NCI-H2196 (cell line): ENCODE measurements around the gene ST8SIA6.
"Not testable (repeated sequence)": the region's sequence is repeated elsewhere in the genome, so short reads cannot be mapped to it uniquely, and the experiment has no call there.

Experiments used
- DNase-seq: peaks from one replicate; lab custom pipeline; 2025; ENCODE audit not compliant: unreplicated experiment; lab: John Stamatoyannopoulos, UW

Gene ST8SIA6

GRCh38 chr10:17349717-17350116 lies 104.7 kb downstream of the ST8SIA6 start:
- DNase-seq = no peak

GRCh38 chr10:17348501-17349349 lies 105.7 kb downstream of the ST8SIA6 start:
- no peak for DNase-seq

DNA sequence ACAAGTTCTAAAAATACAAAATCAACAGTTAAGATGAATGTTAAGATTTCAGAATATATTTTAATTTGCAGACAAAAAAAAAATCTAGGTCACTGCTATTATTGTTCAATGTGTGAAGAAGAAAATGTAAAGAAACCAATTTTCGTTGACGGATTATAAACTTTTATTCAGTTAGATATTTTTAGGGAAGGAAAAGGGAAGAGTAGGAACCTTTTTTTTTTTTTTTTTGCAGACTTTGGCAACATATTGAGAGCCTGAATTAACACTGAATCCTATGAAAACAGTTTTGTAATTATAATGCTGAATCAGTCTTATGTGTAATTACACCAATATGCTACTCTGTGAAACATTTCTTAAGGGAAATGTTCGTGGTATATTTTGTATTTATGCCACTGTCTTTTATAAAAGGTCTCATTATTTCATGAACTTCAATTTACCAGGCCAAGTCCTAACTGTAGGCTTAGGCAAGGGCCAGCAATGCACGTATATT lies 106.3 kb downstream of the ST8SIA6 start:
- DNase-seq = no peak

DNA sequence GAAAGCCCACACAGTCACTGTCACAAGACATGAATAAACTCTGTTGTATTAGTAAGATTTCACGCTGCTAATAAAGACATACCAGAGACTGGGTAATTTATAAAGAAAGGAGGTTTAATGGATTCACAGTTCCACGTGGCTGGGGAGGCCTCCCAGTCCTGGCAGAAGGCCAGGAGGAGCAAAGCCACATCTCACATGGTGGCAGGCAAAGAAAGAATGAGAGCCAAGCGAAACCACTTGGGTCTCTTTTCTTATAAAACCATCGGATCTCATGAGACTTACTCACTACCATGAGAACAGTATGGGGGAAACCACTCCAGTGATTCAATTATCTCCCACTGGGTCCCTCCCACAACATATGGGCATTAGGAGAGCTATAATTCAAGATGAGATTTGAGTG lies 110.2 kb downstream of the ST8SIA6 start:
- no peak for DNase-seq

GRCh38 chr10:17343118-17343517 lies 111.3 kb downstream of the ST8SIA6 start:
- DNase-seq = no peak

DNA sequence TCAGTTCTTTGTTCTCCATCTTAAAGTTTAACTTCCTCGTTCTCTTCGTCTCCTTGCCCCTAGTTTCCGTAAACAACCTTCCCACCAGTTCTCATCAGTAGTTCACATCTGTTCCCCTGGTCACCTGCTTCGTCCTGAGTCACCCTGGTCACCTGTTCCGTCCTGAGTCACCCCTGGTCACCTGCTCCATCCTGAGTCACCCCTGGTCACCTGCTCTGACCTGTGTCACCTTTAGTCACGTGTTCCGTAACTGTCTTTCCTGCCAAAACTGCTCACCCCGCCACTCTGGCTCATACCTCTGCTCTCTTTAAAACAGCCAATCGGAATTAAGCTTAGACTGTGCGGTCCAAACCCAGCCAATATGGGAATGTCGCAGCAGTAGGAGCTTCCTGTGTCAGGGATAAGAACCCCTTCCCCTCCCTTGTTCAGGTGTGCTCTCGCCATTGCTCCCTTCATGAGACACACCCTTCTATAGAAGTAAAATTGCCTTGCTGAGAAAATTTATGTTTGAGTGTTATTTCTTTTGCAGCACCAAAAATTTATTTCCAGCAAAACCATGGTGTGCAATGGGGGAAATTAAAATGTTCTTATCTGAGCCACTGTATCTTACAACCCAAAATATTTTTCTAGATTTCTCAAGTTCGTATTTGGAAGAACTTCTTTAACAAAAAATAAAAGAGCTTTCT lies 114.1 kb downstream of the ST8SIA6 start:
- no peak for DNase-seq

- no peak for DNase-seq
Measured at GRCh38 chr10:17335065-17335464, 119.3 kb downstream of the ST8SIA6 start.

DNA sequence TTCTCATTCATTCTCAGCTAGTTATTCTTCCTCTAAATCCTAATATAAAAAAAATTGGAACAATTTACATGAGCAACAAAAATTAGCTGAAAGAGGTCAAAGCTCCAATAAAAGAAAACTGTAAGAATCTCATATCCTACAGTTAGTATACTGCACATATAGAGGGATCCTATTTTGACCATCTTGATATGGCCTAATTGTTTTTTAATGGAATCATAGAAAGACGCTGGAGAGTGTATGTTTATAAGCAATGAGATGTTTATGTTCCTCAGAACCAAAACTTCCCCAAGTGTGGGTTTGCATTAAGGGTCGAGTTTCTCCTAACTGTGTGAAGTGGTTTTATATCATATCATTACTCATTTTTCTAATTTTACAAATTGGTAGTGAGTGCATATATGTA lies 123.9 kb downstream of the ST8SIA6 start:
- no peak for DNase-seq

- DNase-seq = no peak
Measured at GRCh38 chr10:17326377-17326776, 128.0 kb downstream of the ST8SIA6 start.

DNA sequence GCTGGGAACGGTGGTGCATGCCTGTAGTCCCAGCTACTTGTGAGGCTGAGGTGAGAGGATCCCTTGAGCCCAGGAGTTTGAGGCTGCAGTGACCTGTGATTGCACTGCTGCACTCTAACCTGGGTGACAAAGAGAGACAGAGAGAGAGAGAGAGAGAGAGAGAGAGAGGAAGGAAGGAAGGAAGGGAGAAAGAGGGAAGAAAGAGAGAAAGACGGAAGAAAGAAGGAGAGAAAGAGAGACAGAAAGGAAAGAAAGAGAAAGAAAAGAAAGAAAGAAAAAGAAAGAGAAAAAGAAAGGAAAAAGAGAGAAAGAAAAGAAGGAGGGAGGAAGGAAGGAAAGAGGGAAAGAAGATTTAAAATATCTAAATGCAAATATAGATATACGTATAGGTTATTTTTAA lies 132.4 kb downstream of the ST8SIA6 start:
- DNase-seq = not testable (repeated sequence)

GRCh38 chr10:17316488-17317170 lies 137.8 kb downstream of the ST8SIA6 start:
- DNase-seq = no peak

GRCh38 chr10:17309435-17309834 lies 145.0 kb downstream of the ST8SIA6 start:
- DNase-seq = no peak

DNA sequence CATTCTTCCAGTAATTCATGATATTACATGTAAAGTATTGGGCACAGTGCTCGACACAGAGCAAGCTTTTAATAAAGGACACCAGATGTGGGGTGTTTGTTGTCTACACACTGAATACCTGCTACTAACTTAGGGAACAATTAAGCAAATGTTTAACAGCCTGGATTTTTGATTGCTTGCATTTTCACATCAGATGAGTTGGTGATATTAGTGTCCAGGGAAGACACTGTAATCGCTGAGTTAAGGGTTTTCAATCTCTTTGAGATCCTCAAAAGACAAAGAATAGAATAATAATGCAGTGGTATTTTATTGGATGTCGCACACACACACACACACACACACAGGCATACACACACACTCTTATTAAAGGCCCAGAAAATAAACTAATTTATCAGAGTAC lies 147.3 kb downstream of the ST8SIA6 start:
- no peak for DNase-seq

DNA sequence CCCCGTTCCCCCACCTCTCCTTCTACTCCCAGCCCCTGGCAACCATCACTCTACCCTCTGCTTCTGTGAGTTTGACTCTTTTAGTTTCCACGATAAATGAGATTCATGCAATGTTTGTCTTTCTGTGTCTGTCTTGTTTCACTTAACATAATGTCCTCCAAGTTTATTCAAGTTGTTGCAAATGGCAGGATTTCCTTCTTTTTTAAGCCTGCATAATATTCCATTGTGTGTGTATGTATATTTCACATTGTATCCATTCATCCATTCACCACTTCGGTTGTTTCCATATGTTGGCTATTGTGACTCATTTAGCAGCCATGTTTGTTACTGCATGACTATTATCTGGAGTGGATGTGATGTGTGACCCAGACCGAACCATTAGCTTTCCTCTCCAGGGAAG lies 162.0 kb downstream of the ST8SIA6 start:
- DNase-seq = no peak

DNA sequence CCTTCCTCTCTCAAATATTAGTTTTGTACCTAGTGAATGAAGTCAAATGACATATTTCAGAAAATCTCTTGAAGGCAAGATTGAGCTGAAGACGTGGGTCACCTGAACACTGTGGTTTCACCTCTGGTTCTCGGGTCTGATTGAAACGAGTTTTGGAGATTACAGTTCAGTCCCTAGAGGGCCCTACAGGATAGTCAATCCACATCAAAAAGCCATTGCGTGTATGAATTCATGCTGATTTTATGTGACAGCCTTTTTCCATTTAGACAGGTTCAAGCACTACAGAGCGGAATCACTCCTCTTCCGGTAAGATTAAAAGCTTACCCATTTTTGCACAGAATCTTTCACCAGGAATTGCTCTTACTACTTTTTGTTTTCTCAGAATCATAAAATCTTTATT lies 164.2 kb downstream of the ST8SIA6 start:
- no peak for DNase-seq

- no peak for DNase-seq
Measured at GRCh38 chr10:17289763-17290162, 164.6 kb downstream of the ST8SIA6 start.

GRCh38 chr10:17286562-17287550 lies 167.5 kb downstream of the ST8SIA6 start:
- no peak for DNase-seq

DNA sequence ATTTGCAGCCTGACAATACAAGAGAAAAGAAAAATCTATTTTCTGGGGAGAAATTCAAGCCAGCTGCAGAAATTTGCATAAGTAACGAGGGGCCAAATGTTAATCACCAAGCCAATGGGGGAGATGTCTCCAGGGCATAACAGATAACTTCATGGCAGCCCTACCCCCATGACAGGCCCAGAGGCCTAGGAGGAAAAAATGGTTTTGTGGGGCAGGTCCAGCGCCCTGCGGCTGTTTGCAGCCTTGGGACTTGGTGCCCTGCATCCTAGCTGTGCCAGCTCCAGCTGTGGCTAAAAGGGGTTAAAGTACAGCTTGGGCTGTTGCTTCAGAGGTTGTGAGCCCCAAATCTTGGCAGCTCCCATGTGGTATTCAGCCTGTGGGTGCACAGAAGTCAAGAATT lies 172.1 kb downstream of the ST8SIA6 start:
- no peak for DNase-seq

DNA sequence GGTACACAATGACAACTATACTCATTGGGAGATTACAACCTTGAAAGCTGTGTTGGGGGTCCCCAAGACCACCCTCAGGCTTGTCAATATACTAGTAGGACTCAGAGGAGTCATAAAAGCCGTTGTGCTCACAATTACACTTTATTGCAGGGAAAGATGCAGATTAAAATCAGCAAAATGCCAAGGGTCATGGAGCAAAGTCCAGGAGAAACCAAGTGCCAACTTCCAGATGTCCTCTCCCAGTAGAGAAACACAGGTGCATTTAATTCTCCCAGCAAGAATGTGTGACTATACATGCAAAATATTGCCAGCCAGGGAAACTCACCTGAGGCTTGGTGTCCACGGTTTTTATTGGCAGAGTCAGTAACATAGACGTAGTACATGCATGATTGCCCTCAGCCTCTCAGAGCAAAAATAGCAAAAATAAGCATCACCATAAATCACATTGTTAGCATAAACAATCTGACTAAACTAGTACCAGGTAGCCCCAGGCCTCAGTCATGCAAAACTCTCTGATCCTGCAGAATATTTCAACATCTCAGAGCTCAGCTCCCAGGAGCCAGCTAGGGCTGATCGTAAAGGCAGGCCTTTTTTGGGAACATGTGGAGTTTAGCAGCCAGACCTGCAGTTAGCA lies 175.7 kb downstream of the ST8SIA6 start:
- no peak for DNase-seq
